Endothelial cell of umbilical vein (primary cell): ENCODE results near the gene SORL1. TPM values are rescaled to one million over a fixed set of nuclear protein-coding genes. Genes with fewer than 3 reads are reported as not detected.

ENCODE experiments used
- BruUV-seq: library from RNA; stranded (reverse); fragments of 400-500 nt; replicated peaks from 2 replicates; lab custom pipeline; 2021; lab: Mats Ljungman, UMichigan
- CTCF ChIA-PET: fragments of 300-600, 350-600 bp; sonication (Branson Sonifier 250); formaldehyde crosslinking; loops from one replicate; lab custom pipeline; 2021; ENCODE audit warnings: antibody characterized with exemption, inconsistent platforms; lab: Charles Lee
- POLR2A ChIA-PET: fragments of 300-600, 350-600 bp; sonication (Branson Sonifier 250); formaldehyde crosslinking; loops from one replicate; lab custom pipeline; 2021; ENCODE audit warnings: antibody characterized with exemption, inconsistent platforms; lab: Charles Lee
- DNase-seq: peaks from one replicate; pipeline ENCODE4 v3.0.0-alpha.2; 2011; ENCODE audit warnings: low read depth, low spot score
- FAIRE-seq: peaks from 2 replicates; lab custom pipeline; 2011; peaks lifted over from hg19 to GRCh38; lab: Jason Lieb, UNC
- H2AFZ ChIP-seq: 2 replicates; pipeline ENCODE4 v1.6.0; 2012; ENCODE audit warnings: low read depth, low read length, control low read depth, inconsistent platforms
- H3K27ac ChIP-seq: 2 replicates; pipeline ENCODE4 v1.5.1; 2011; ENCODE audit warnings: low read depth, mild to moderate bottlenecking, control low read depth, low read length, moderate library complexity; ENCODE audit not compliant: insufficient read depth
- H3K27me3 ChIP-seq, 2 experiments: 2 replicates each; pipeline versions ENCODE4 v1.6.0 to v1.6.1; 2011; ENCODE audit warnings: low read length in 2 of 2, mixed read lengths in 1 of 2; ENCODE audit not compliant: control insufficient read depth in 2 of 2, insufficient read depth in 2 of 2
- H3K36me3 ChIP-seq, 2 experiments: 2 replicates in 1 of 2; 3 replicates in 1 of 2; pipeline ENCODE4 v1.5.1; 2011; ENCODE audit warnings: low read length in 2 of 2, mild to moderate bottlenecking in 1 of 2, moderate library complexity in 1 of 2; ENCODE audit not compliant: control insufficient read depth in 2 of 2, insufficient read depth in 2 of 2; ENCODE audit errors: extremely low read depth in 1 of 2
- H3K4me1 ChIP-seq: 3 replicates; pipeline ENCODE4 v1.5.1; 2011; ENCODE audit warnings: mild to moderate bottlenecking, low read length; ENCODE audit not compliant: control insufficient read depth, insufficient read depth; ENCODE audit errors: extremely low read depth
- H3K4me2 ChIP-seq: 2 replicates; pipeline ENCODE4 v1.6.1; 2011; ENCODE audit warnings: low read length, control low read depth, mixed read lengths; ENCODE audit not compliant: insufficient read depth
- H3K4me3 ChIP-seq, 3 experiments: fragments of 200-600 bp in 1 of 3; sonication (generic), shearing (Covaris generic) in 1 of 3; replicated peaks in 1 of 3; 2 replicates each; pipeline ENCODE4 v1.5.1; 2011 to 2016; ENCODE audit warnings: control low read depth in 3 of 3, low read length in 3 of 3, mild to moderate bottlenecking in 2 of 3, inconsistent platforms in 1 of 3, low read depth in 1 of 3, moderate library complexity in 1 of 3; ENCODE audit not compliant: insufficient read depth in 1 of 3
- H3K79me2 ChIP-seq: 2 replicates; pipeline ENCODE4 v1.6.0; 2012; ENCODE audit warnings: low read length, inconsistent platforms; ENCODE audit not compliant: control insufficient read depth, insufficient read depth
- H3K9ac ChIP-seq: replicated peaks from 2 replicates; pipeline ENCODE3; 2011; ENCODE audit warnings: low read length, control low read depth; ENCODE audit not compliant: insufficient read depth; ENCODE audit errors: extremely low read depth
- H3K9me1 ChIP-seq: replicated peaks from 3 replicates; pipeline ENCODE4 v1.6.0; 2011; ENCODE audit warnings: mild to moderate bottlenecking, low read length; ENCODE audit not compliant: control insufficient read depth, insufficient read depth; ENCODE audit errors: extremely low read depth
- H3K9me3 ChIP-seq: replicated peaks from 2 replicates; pipeline ENCODE4 v1.5.1; 2012; ENCODE audit warnings: low read length, inconsistent platforms; ENCODE audit not compliant: control insufficient read depth, insufficient read depth
- H4K20me1 ChIP-seq: replicated peaks from 2 replicates; pipeline ENCODE3; 2011; ENCODE audit warnings: mild to moderate bottlenecking, low read length; ENCODE audit not compliant: control insufficient read depth, insufficient read depth; ENCODE audit errors: extremely low read depth
- EZH2 ChIP-seq: IDR thresholded peaks from 2 replicates; pipeline ENCODE4 v1.6.1; 2012; ENCODE audit warnings: borderline replicate concordance, low read depth, mild to moderate bottlenecking, moderate library complexity, low read length, inconsistent platforms; ENCODE audit not compliant: severe bottlenecking
- FOS ChIP-seq: IDR thresholded peaks from 2 replicates; pipeline ENCODE4 v1.6.1; 2011; ENCODE audit warnings: mild to moderate bottlenecking, low read length, moderate library complexity, borderline replicate concordance; ENCODE audit not compliant: insufficient read depth
- JUN ChIP-seq: IDR thresholded peaks from 2 replicates; pipeline ENCODE4 v1.6.1; 2011; ENCODE audit warnings: borderline replicate concordance, low read depth; ENCODE audit not compliant: insufficient read length, insufficient read depth
- MYC ChIP-seq: IDR thresholded peaks from one replicate; pipeline ENCODE4 v1.6.1; 2011; ENCODE audit warnings: mild to moderate bottlenecking, low read depth, low read length
- POLR2A ChIP-seq: IDR thresholded peaks from 2 replicates; pipeline ENCODE4 v1.6.1; 2012; ENCODE audit warnings: low read depth, mild to moderate bottlenecking, control low read depth, low read length
- POLR2AphosphoS5 ChIP-seq: IDR thresholded peaks from 2 replicates; pipeline ENCODE4 v1.6.1; 2012; ENCODE audit warnings: low read depth, mild to moderate bottlenecking, control low read depth, low read length, moderate library complexity; ENCODE audit not compliant: insufficient read depth
- dilution Hi-C: fragments of 300-500 bp; cut with MboI; formaldehyde crosslinking; loops from one replicate; pipeline ENCODE4 v1.15.0; 2019; ENCODE audit warnings: low sequenced_read_pairs; ENCODE audit not compliant: extremely low pct_ligation_motif_present
- intact Hi-C: fragments of 100-400 bp; cut with micrococcal nuclease; formaldehyde crosslinking; loops from one replicate; pipeline ENCODE4 v1.10.0; 2022
- polyA plus RNA-seq, 4 experiments: library from polyadenylated mRNA; depleted of rRNA in 3 of 4; stranded (reverse) in 3 of 4; unstranded in 1 of 4; fragments of >200 nt; gene quantifications; 2 replicates each; pipeline versions ENCODE4 v1.2.1 to v1.2.3, GENCODE V29; 2011 to 2012; ENCODE audit warnings: missing spikeins in 1 of 4
- total RNA-seq: library from RNA; stranded (reverse); gene quantifications from 2 replicates; pipeline ENCODE4 v1.2.3, GENCODE V29; 2021
- TF ChIP-seq, protein P1 (sequence below): IDR thresholded peaks from 2 replicates; pipeline ENCODE4 v1.6.1; 2011; ENCODE audit not compliant: insufficient read depth, insufficient read length
- TF ChIP-seq, protein P2 (sequence below), 2 donors: IDR thresholded peaks; 1 replicate in 1 of 2; 2 replicates in 1 of 2; pipeline ENCODE4 v1.5.1; 2011; ENCODE audit warnings: low read length in 2 of 2, mild to moderate bottlenecking in 2 of 2, moderate library complexity in 2 of 2, control low read depth in 1 of 2, inconsistent platforms in 1 of 2, low read depth in 1 of 2; ENCODE audit not compliant: insufficient read depth in 1 of 2; ENCODE audit errors: extremely low read depth in 1 of 2

The SORL1 gene
- total and polyA plus RNA-seq, 2 donors (not counting 3 experiments of a cell fraction or from before 2014, with no cell fraction given) = 0.17 to 0.31 TPM

DNA sequence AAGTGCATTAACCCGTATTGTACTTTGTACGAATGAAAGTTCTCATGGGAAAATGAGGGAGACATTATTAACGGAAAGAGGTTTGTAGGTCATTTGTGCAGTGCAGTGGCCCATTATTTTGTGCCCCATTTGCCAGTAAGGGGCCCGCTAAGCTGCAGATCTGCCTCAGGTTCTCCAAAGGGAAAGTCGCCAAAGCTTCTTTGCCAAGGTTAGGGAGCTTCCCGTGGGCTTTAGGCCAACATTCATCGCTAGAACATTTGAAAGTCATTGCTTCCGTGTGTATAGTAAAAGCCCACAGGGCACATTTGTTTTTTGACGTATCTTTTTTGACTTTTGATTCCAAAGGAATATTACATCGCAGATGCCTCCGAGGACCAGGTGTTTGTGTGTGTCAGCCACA is 61.7 kb downstream of the SORL1 start:
- no TSS peak for BruUV-seq
- FAIRE-seq (no peak), DNase-seq (no peak)
- Histone ChIP-seq H3K36me3 (no peaks in the 10 kb centered on the region), H3K4me3 (no peak overlapping the region), H3K27ac (no peak overlapping the region), H2AFZ (no peak overlapping the region), H3K9ac (no peak overlapping the region), H3K4me1 (no peaks in the 10 kb centered on the region), H3K27me3 (no peaks in the 10 kb centered on the region), H3K4me2 (no peak overlapping the region), H3K9me1 (no peaks in the 10 kb centered on the region), H4K20me1 (no peaks in the 10 kb centered on the region), H3K9me3 (no peaks in the 10 kb centered on the region), H3K79me2 (no peaks in the 10 kb centered on the region)
- POLR2A ChIA-PET = no interaction called here
- TF ChIP-seq POLR2AphosphoS5 (no peak), EZH2 (no peak), JUN (no peak), MYC (no peak), POLR2A (no peak), FOS (no peak)
- TF ChIP-seq, protein P1, sequence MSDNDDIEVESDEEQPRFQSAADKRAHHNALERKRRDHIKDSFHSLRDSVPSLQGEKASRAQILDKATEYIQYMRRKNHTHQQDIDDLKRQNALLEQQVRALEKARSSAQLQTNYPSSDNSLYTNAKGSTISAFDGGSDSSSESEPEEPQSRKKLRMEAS = no peak
- TF ChIP-seq, protein P2, sequence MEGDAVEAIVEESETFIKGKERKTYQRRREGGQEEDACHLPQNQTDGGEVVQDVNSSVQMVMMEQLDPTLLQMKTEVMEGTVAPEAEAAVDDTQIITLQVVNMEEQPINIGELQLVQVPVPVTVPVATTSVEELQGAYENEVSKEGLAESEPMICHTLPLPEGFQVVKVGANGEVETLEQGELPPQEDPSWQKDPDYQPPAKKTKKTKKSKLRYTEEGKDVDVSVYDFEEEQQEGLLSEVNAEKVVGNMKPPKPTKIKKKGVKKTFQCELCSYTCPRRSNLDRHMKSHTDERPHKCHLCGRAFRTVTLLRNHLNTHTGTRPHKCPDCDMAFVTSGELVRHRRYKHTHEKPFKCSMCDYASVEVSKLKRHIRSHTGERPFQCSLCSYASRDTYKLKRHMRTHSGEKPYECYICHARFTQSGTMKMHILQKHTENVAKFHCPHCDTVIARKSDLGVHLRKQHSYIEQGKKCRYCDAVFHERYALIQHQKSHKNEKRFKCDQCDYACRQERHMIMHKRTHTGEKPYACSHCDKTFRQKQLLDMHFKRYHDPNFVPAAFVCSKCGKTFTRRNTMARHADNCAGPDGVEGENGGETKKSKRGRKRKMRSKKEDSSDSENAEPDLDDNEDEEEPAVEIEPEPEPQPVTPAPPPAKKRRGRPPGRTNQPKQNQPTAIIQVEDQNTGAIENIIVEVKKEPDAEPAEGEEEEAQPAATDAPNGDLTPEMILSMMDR (IDR thresholded peaks at IDR 0.05; ENCODE audit: extremely low read depth in 1 of 2, insufficient read depth in 1 of 2, low read depth in 1 of 2, low read length in 2 of 2) = no peak
- intact Hi-C loops = no loop called here
- dilution Hi-C loops = no loop called here
- CTCF ChIA-PET = no interaction called here
